A549 (cell line): Measurements from ENCODE around the gene POLD2.

Experiments used
- CTCF ChIP-seq: fragments of >200 bp; sonication (Bioruptor Twin); formaldehyde crosslinking; IDR thresholded peaks from 3 replicates; pipeline ENCODE4 v1.5.1; 2016
- EP300 ChIP-seq, 2 experiments: fragments of >200 bp; sonication (Bioruptor Twin); formaldehyde crosslinking; IDR thresholded peaks; 2 replicates in 1 of 2; 3 replicates in 1 of 2; pipeline ENCODE4 v1.6.1; 2016 to 2017
- MAX ChIP-seq: IDR thresholded peaks from 2 replicates; pipeline ENCODE4 v1.6.1; 2012
- POLR2A ChIP-seq: IDR thresholded peaks from 2 replicates; pipeline ENCODE4 v1.6.1; 2012; ENCODE audit warnings: mild to moderate bottlenecking, low read length
- RARB ChIP-seq: fragments of 250-450 bp; sonication (Bioruptor Pico); IDR thresholded peaks from 2 replicates; pipeline ENCODE4 v1.8.0; 2021; ENCODE audit warnings: mild to moderate bottlenecking, moderate library complexity
- REST ChIP-seq: fragments of 200-600 bp; sonication (generic); IDR thresholded peaks from 2 replicates; pipeline ENCODE4 v1.6.1; 2016; ENCODE audit warnings: antibody characterized with exemption, mild to moderate bottlenecking, moderate library complexity
- SMC3 ChIP-seq: fragments of >200 bp; sonication (Bioruptor Twin); formaldehyde crosslinking; IDR thresholded peaks from 3 replicates; pipeline ENCODE4 v1.6.1; 2018; ENCODE audit warnings: inconsistent platforms
- SREBF2 ChIP-seq: fragments of 450-650 bp; IDR thresholded peaks from 2 replicates; pipeline ENCODE4 v1.6.1; 2014; ENCODE audit warnings: mild to moderate bottlenecking, moderate library complexity
- TF ChIP-seq, protein P1 (sequence below): fragments of 450-650 bp; IDR thresholded peaks from 2 replicates; pipeline ENCODE4 v1.6.1; 2014; ENCODE audit warnings: antibody characterized with exemption

GRCh38 chr7:44158873-44159631, 35.7 kb upstream of the POLD2 start:
- TF ChIP-seq SMC3 (no peak), RARB (CRISPR knock-in tag) (no peak), CTCF (no peak), SREBF2 (no peak), REST (no peak), EP300 (IDR thresholded peaks at IDR 0.05) (no peak), MAX (no peak), POLR2A (no peak)
- TF ChIP-seq, protein P1, sequence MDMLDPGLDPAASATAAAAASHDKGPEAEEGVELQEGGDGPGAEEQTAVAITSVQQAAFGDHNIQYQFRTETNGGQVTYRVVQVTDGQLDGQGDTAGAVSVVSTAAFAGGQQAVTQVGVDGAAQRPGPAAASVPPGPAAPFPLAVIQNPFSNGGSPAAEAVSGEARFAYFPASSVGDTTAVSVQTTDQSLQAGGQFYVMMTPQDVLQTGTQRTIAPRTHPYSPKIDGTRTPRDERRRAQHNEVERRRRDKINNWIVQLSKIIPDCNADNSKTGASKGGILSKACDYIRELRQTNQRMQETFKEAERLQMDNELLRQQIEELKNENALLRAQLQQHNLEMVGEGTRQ = no peak
